Left renal cortex interstitium (tissue), 4 donors: ENCODE data around the gene SRGAP2C. TPM values are rescaled to one million over a fixed set of nuclear protein-coding genes. Genes with fewer than 3 reads are reported as not detected.
"Not testable (repeated sequence)": the region's sequence is repeated elsewhere in the genome, so short reads cannot be mapped to it uniquely, and the experiment has no call there.

Experiments
- DNase-seq, 4 donors: peaks; one replicate each; pipeline ENCODE4 v3.0.0-alpha.2; 2013; ENCODE audit warnings: low read depth in 4 of 4, low spot score in 2 of 4, missing footprints in 1 of 4
- polyA plus RNA-seq, 4 donors: library from polyadenylated mRNA; unstranded; fragments of 120-200 nt; gene quantifications; one replicate each; pipeline ENCODE4 v1.2.1, GENCODE V29; 2013; ENCODE audit not compliant: insufficient read length in 4 of 4

SRGAP2C gene
- polyA plus RNA-seq, 4 donors, result 16.1 to 23.3 (median 21.1) TPM

- DNase-seq, result not testable (repeated sequence)
These were observed 90.7 kb downstream of the SRGAP2C start for GRCh38 chr1:121275435-121275834.

DNA sequence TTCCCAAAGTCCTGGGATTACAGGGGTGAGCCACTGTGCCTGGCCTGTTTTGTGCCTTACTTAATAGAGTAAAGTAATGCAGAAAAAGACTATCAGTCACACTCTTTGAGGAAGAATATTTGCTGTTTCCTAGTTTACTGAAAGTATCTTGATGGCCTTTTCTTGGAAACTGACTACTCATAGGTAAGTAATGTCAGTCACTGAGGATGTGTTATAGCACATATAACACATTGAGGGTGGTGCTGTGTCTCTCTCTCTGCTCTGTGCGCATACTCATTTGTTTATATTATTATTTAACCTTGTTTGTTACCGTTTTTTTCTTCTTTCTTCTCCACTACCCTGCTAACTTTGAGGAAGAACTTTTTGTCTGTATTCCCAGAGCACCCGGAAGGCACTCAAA lies 93.4 kb downstream of the SRGAP2C start:
- DNase-seq, result not testable (repeated sequence)

DNA sequence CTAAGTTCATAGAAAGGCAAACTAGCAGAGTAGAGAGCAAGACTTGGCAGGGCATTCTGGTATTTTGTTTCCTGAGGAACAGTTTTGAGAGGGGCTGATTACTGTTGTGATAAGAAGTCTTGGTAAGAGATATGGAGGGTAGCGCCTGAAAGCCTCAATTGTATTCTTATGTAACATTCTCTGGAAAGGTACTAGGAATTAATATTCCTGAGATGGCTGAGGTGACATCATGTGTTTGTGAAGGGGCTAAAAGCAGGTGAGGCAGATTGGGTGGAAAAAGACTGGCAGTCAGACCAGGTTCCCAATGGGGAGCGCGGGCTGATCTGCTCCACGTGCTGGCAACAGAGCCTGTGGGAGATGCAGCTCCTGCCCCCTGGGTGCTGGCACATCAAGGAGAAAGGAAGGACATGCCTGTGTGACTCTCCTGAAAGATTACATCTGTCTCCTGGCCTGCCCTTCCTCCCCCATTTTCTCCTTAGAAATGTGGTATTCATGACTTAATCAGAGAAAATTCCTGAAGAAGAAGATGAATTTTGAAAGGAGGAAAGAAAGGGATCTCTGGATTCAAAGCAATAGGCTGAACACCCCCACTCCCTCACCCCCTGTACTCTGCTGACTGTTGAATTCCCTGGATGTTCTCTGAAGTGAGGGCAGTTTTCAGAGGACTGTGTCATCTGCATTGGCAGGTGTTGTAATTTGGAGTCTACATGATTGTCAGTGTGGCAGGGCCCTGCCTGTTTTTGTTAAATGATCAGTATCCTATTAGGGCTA lies 94.2 kb downstream of the SRGAP2C start:
- not testable (repeated sequence) for DNase-seq

DNA sequence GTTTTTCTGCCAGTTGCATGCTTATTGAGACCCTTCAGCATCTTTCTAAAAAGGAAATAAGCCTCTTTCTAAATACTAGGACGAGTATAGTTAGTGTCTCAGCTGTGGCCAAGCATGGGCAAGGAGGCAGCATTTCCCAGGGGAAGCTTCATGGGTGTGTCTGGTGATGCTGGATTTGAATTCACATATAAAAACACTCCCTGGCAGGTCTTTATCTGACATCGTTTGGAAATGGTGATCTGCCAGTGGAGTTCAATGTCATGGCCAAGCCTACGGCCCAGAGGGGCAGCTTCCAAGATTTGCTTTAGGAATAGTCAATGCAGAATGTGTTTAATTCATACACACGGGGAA lies 94.7 kb downstream of the SRGAP2C start:
- DNase-seq, result not testable (repeated sequence)

GRCh38 chr1:121280699-121281317 lies 96.0 kb downstream of the SRGAP2C start:
- DNase-seq, result not testable (repeated sequence)

DNA sequence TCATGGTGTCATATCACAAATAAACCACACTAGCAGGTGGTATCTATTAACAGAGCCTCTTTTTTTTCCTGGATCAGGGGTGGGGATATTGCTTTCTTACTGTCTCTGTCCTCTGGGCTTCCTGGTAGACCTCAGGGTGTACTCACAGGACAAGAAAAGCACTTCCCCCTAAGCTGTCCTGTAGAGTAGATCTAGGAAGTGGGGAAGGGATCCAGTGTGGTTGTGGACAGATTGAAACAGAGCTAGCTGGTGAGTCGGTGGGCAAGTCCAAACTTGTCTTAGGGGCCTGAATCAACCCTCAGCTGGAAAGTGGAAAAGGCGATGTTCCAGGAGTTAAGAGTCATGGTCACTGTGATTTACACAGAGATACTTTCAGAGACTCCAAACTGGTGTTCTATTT lies 96.7 kb downstream of the SRGAP2C start:
- not testable (repeated sequence) for DNase-seq

DNA sequence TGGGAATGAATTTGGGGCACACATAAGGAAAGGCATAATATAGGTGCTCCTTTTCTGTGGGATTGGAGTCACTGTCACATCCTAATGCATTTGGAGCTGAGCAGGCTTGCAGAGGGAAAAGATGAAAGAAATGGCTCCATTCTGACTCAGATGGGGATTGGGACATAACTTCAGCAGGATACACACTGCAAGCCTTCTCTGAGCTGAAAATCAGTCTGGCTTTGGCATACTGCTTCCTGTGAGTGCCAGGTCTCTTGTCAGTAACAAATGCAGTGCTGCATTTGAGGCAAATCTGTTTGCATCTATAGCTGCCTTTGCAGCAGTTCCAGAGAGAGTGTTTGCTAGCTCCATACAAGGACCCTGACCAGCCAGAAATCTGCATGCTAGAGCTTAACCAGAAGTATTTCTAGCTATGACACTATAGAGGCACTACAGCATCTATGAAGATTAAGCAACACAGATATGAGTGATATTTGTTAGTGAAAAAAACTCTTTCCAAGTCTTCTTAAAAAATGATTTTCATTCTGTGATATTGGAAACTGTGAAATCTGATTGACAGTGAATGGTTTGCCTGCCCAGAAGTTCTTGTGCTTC lies 98.9 kb downstream of the SRGAP2C start:
- DNase-seq, result not testable (repeated sequence)

GRCh38 chr1:121292590-121292989 lies 107.8 kb downstream of the SRGAP2C start:
- not testable (repeated sequence) for DNase-seq

DNA sequence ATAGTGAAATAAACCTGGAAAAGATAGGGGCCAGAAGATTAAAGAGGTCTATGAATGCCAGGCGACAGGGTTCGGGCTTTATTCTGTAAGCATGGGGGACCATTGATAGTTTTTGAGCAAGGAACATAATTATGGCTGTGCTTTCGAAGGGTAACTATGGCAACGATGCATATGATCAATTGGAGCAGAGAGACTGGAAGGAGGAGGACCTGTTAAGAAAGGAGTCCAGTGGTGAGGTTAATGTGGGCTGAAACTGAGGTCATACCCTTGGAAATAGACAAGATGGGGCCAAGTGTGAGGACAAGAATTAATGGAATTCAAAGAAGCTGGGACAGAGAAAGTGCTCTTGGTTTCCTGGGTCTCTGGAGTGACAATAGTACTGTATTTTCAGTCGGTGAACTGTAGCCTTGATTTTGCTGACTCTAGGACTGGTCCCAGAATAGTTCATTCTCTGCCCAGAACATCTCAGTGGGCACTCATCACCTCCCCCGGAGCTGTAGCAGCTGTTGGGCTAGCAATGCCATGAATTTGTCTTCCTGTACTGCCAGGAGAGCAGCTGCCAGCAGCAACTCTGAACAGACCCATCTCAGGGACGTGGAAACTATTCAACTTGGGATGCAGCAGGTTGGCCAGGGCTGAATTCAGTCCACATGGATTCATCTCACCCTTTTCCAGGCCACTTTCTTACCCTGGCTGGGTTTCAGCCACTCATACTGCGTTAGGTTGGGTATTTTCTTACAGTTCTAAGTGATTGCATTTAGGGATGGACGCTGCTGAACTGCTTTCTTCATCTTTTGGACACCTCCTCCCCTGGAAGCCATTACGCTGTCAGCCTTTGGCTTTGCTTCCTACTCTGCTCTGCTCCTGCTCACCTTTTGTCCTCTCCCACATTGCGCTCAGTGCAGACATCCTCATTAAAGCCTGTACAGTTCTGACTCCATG lies 108.8 kb downstream of the SRGAP2C start:
- not testable (repeated sequence) for DNase-seq

DNA sequence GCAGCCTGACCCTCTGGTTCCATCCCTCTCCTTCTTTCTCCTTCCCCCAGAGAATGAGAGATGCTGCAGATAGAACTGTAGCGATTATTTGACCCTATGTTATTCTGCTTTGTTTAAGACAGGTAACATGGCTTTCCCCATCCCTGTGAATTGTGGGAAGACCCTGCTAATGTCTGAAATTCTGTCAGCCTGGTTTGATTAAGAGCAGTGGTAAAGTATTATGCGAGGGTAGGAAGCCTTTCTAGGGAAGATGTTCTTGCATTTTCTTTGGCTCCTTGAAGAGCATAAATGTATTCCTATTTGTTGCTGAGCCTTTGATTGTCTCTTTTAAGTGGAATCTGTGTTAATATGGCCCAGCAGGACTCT lies 109.4 kb downstream of the SRGAP2C start:
- DNase-seq, result not testable (repeated sequence)

GRCh38 chr1:121296563-121296962 lies 111.8 kb downstream of the SRGAP2C start:
- not testable (repeated sequence) for DNase-seq

DNA sequence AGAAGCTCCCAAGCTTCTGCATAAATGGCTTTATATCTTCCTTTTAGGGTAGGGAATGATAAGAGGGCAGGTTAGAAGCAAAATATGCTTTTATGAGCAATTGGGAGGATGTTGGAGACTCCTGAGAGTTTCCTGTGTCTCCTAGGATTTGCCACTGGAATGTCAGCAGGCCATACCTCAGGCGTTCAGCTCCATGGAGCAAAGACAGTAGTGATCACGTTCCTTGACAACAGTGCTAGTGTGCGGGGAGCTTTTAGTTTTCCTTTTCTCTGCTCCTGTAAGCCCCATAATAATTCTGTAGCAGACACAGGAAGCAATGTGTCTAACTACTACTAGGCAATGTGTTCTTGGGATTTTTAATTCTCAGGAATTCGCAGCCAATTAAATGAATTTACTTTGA lies 113.8 kb downstream of the SRGAP2C start:
- DNase-seq, result not testable (repeated sequence)

- DNase-seq, result not testable (repeated sequence)
These were observed 114.9 kb downstream of the SRGAP2C start for GRCh38 chr1:121299514-121300149.

- DNase-seq, result not testable (repeated sequence)
These were observed 117.1 kb downstream of the SRGAP2C start for GRCh38 chr1:121301876-121302275.

- DNase-seq, result not testable (repeated sequence)
These were observed 123.0 kb downstream of the SRGAP2C start for GRCh38 chr1:121307759-121308158.

- DNase-seq, result not testable (repeated sequence)
These were observed 130.7 kb downstream of the SRGAP2C start for GRCh38 chr1:121315509-121315908.

GRCh38 chr1:121316081-121316480 lies 131.3 kb downstream of the SRGAP2C start:
- not testable (repeated sequence) for DNase-seq

GRCh38 chr1:121317491-121318468 lies 133.0 kb downstream of the SRGAP2C start:
- not testable (repeated sequence) for DNase-seq

DNA sequence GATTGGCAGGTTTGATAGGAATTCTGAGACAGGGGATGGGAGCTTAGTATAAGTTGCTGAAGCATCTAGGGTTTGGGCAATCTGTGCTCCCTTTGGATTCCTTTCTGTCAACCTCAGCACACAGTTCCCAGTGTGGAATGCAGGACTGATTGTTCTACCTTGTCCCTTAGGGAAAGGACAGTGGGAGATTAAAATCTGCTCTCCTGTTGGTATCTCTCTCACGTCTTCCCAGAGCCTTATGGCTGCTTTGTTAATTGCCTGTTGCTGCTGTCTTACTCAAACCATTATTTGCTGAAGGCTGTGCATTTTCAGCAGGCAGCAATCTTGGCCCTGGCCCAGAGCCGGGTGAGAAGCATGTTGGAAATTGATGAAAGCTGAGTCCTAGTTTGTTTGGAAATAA lies 133.9 kb downstream of the SRGAP2C start:
- not testable (repeated sequence) for DNase-seq
